GM19043 (cell line): ENCODE data around the gene CBARP.

Experiments used
- ATAC-seq: cut with Tn5 transposase; IDR thresholded peaks from one replicate; pipeline ENCODE4 v1.9.1; 2021; ENCODE audit warnings: low read depth; ENCODE audit not compliant: unreplicated experiment

CBARP gene

GRCh38 chr19:1229924-1230782, 7.7 kb downstream of the CBARP start:
- ATAC-seq, result no peak

GRCh38 chr19:1229056-1229923, 8.5 kb downstream of the CBARP start:
- ATAC-seq, result no peak

- ATAC-seq, result no peak
These were observed 9.4 kb downstream of the CBARP start for GRCh38 chr19:1228161-1228957.

GRCh38 chr19:1227304-1228054, 10.3 kb downstream of the CBARP start:
- ATAC-seq, result no peak

- ATAC-seq, result no peak
These were observed 11.1 kb downstream of the CBARP start for GRCh38 chr19:1226522-1227303.

GRCh38 chr19:1226227-1226518, 11.6 kb downstream of the CBARP start:
- no peak for ATAC-seq

GRCh38 chr19:1225440-1226226, 12.2 kb downstream of the CBARP start:
- no peak for ATAC-seq

GRCh38 chr19:1224847-1225246, 13.0 kb downstream of the CBARP start:
- no peak for ATAC-seq

GRCh38 chr19:1224047-1224825, 13.6 kb downstream of the CBARP start:
- no peak for ATAC-seq

GRCh38 chr19:1223018-1223855, 14.6 kb downstream of the CBARP start:
- no peak for ATAC-seq

GRCh38 chr19:1222394-1222793, 15.4 kb downstream of the CBARP start:
- ATAC-seq, result no peak

GRCh38 chr19:1221904-1222255, 15.9 kb downstream of the CBARP start:
- ATAC-seq, result no peak

GRCh38 chr19:1220976-1221903, 16.6 kb downstream of the CBARP start:
- ATAC-seq, result no peak

- ATAC-seq, result no peak
These were observed 17.3 kb downstream of the CBARP start for GRCh38 chr19:1220477-1220930.

GRCh38 chr19:1219786-1220476, 17.9 kb downstream of the CBARP start:
- no peak for ATAC-seq
